ENCODE measurements around the gene CCDC27.

- TF ChIP-seq POLR2A (IDR thresholded peaks at IDR 0.05; ENCODE audit: low read depth, low read length) (no peak), POLR2AphosphoS5 (IDR thresholded peaks at IDR 0.05; ENCODE audit: low read depth, low read length) (no peak), TAF1 (IDR thresholded peaks at IDR 0.05; ENCODE audit: low read depth, low read length) (no peak), POU2F2 (IDR thresholded peaks at IDR 0.05; ENCODE audit: low read depth, low read length) (no peak), SPI1 (IDR thresholded peaks at IDR 0.05; ENCODE audit: low read depth, low read length) (no peak)
Observed at GRCh38 chr1:3747522-3747848, 4.8 kb upstream of the CCDC27 start.

Data from GM12891 (cell line).